ENCODE data around the gene SSPN. TPM values are rescaled to one million over a fixed set of nuclear protein-coding genes. Genes with fewer than 3 reads are reported as not detected.

The SSPN gene
- total and polyA plus RNA-seq, 2 experiments from 2014 or later, result 1.1 to 2.3 TPM

DNA sequence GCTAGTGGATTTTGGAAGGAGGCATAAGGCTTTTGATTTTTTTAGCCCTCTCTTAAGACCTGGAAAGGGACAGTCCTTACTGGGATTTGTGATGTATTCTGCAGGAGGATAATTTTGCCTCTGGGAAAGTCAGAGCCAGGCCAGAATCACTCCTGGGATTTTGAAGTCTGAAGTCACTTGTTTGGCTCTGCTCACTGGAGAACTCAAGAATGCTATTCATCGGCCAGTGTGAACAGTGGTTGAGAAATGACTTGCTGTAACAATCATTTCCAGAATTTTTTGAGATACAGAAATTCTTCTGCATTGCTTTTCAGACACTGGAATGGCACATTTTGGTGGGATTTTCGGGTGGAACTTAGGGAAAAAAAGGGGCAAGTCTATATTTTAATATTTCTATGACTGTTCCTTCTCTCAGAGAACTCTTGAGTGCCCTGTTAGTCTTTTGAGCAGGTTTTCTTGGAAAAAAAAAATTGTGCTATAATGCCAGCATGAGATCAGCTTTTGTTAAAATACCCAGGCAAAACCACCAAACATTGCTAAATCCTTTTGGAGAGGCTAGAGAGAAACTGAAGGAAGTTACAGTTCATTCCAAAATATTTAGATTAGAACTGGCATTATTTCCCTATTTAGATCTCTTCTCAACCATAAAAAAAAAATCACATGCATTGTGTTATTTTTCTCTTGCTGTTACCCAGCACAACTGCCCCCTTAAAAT is 44.5 kb upstream of the SSPN start:
- Mint-ChIP-seq H3K4me3 (no peak overlapping the region), H3K9me3 (no peaks in the 10 kb centered on the region), H3K4me1 (peaks cover 23% of the 10 kb centered on the region), H3K36me3 (ENCODE audit: low read depth) (no peaks in the 10 kb centered on the region), H3K27ac (no peak overlapping the region), H3K27me3 (ENCODE audit: insufficient read depth, low read depth, poor library complexity) (peaks cover 2% of the 10 kb centered on the region)
- H3K27me3 ChIP-seq (ENCODE audit: insufficient read depth), result no peaks in the 10 kb centered on the region
- peaks cover 6% of the 10 kb centered on the region for H3K9me2 ChIP-seq (ENCODE audit: insufficient read depth)
- H3K4me3 ChIP-seq, result no peak overlapping the region
- peaks cover 7% of the 10 kb centered on the region for H3K4me1 ChIP-seq (ENCODE audit: insufficient read depth)
- no peak overlapping the region for H3K4me2 ChIP-seq
- H3K36me3 ChIP-seq (ENCODE audit: insufficient read depth), result no peaks in the 10 kb centered on the region
- no peak overlapping the region for H2AFZ ChIP-seq
- no peaks in the 10 kb centered on the region for H3K79me2 ChIP-seq (replicated peaks; ENCODE audit: insufficient read depth)
- H3F3A ChIP-seq (replicated peaks; ENCODE audit: low read depth), result no peaks in the 10 kb centered on the region
- H4K20me1 ChIP-seq (replicated peaks; ENCODE audit: insufficient read depth), result no peaks in the 10 kb centered on the region
- TF ChIP-seq POLR2AphosphoS5 (IDR thresholded peaks at IDR 0.05; ENCODE audit: low read depth) (no peak), CREB1 (CRISPR knock-in tag; IDR thresholded peaks at IDR 0.05; ENCODE audit: low read depth) (no peak), CTCF (conservative IDR thresholded peaks at IDR 0.05; ENCODE audit: low read depth in 2 of 2) (no peak), EZH2phosphoT487 (IDR thresholded peaks at IDR 0.05; ENCODE audit: unreplicated experiment) (no peak), ZNF462 (CRISPR knock-in tag; IDR thresholded peaks at IDR 0.05) (no peak), ZNF114 (CRISPR knock-in tag; IDR thresholded peaks at IDR 0.05) (no peak), NANOG (IDR thresholded peaks at IDR 0.05; ENCODE audit: borderline replicate concordance) (no peak), STAT1 (IDR thresholded peaks at IDR 0.05; ENCODE audit: unreplicated experiment) (no peak), EZH2 (IDR thresholded peaks at IDR 0.05; ENCODE audit: low read depth, unreplicated experiment) (no peak), ZNF331 (CRISPR knock-in tag; IDR thresholded peaks at IDR 0.05; ENCODE audit: low read depth) (no peak)
- TF ChIP-seq, protein P1, sequence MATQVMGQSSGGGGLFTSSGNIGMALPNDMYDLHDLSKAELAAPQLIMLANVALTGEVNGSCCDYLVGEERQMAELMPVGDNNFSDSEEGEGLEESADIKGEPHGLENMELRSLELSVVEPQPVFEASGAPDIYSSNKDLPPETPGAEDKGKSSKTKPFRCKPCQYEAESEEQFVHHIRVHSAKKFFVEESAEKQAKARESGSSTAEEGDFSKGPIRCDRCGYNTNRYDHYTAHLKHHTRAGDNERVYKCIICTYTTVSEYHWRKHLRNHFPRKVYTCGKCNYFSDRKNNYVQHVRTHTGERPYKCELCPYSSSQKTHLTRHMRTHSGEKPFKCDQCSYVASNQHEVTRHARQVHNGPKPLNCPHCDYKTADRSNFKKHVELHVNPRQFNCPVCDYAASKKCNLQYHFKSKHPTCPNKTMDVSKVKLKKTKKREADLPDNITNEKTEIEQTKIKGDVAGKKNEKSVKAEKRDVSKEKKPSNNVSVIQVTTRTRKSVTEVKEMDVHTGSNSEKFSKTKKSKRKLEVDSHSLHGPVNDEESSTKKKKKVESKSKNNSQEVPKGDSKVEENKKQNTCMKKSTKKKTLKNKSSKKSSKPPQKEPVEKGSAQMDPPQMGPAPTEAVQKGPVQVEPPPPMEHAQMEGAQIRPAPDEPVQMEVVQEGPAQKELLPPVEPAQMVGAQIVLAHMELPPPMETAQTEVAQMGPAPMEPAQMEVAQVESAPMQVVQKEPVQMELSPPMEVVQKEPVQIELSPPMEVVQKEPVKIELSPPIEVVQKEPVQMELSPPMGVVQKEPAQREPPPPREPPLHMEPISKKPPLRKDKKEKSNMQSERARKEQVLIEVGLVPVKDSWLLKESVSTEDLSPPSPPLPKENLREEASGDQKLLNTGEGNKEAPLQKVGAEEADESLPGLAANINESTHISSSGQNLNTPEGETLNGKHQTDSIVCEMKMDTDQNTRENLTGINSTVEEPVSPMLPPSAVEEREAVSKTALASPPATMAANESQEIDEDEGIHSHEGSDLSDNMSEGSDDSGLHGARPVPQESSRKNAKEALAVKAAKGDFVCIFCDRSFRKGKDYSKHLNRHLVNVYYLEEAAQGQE (IDR thresholded peaks at IDR 0.05; ENCODE audit: unreplicated experiment), result no peak
- no peak for ATAC-seq
- DNase-seq (ENCODE audit: low spot score), result no peak
- no peak overlapping the region for H3K27ac ChIP-seq (ENCODE audit: low read depth)
